NB4 (cell line): ENCODE measurements around the gene CUL2.

ENCODE experiments used
- TF ChIP-seq, protein P1 (sequence below): IDR thresholded peaks from 2 replicates; pipeline ENCODE4 v1.6.1; 2011; ENCODE audit warnings: low read depth, low read length
- TF ChIP-seq, protein P2 (sequence below): IDR thresholded peaks from one replicate; pipeline ENCODE4 v1.5.1; 2012; ENCODE audit warnings: low read depth, low read length

DNA sequence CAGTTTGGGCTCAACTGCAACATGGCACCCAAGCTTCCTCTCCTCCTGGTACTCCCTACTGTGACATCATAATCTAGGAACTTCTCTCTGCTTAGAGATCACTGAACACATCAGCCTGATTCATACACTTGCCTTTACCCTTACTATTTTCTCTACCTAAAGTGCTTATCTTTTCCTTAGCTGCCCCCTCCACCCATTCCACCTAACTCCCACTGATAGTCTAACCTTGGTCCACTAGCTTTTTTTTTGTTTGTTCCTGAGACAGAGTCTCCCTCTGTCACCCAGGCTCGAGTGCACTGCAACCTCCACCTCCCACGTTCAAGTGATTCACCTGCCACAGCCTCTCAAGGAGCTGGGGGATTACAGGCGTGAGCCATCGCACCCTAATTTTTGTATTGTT lies 15.9 kb downstream of the CUL2 start:
- TF ChIP-seq, protein P1, sequence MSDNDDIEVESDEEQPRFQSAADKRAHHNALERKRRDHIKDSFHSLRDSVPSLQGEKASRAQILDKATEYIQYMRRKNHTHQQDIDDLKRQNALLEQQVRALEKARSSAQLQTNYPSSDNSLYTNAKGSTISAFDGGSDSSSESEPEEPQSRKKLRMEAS, result no peak
- TF ChIP-seq, protein P2, sequence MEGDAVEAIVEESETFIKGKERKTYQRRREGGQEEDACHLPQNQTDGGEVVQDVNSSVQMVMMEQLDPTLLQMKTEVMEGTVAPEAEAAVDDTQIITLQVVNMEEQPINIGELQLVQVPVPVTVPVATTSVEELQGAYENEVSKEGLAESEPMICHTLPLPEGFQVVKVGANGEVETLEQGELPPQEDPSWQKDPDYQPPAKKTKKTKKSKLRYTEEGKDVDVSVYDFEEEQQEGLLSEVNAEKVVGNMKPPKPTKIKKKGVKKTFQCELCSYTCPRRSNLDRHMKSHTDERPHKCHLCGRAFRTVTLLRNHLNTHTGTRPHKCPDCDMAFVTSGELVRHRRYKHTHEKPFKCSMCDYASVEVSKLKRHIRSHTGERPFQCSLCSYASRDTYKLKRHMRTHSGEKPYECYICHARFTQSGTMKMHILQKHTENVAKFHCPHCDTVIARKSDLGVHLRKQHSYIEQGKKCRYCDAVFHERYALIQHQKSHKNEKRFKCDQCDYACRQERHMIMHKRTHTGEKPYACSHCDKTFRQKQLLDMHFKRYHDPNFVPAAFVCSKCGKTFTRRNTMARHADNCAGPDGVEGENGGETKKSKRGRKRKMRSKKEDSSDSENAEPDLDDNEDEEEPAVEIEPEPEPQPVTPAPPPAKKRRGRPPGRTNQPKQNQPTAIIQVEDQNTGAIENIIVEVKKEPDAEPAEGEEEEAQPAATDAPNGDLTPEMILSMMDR, result no peak
